ENCODE data around the gene ZDHHC16. TPM values are rescaled to one million over a fixed set of nuclear protein-coding genes. Genes with fewer than 3 reads are reported as not detected.
"Not testable (repeated sequence)": the region's sequence is repeated elsewhere in the genome, so short reads cannot be mapped to it uniquely, and the experiment has no call there.

ZDHHC16 gene
- total RNA-seq, 1 donor from 2014 or later: 30.4 TPM

DNA sequence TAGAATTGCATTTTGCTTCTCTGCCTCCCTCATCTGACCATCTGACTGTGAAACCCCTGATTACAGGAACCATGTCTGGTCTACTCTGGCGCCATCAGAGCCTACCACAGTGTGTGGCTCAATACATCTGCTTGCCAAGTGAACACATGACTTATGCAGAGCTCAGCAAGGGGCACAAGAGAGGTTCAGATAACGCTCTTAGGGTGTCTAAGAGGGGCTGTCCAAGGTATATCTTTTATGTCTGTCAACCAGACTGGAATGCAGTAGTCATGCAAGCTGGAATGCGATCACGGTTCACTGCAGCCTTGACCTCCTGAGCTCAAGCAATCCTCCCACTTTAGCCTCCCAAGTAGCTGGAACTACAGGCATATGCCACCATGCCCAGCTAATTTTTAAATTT is 34.6 kb upstream of the ZDHHC16 start:
- intact Hi-C loops (cut with DNase I): no loop called here
- Histone ChIP-seq H3K4me3 (no peak overlapping the region), H3K4me1 (peaks cover 0 to 3% of the 10 kb centered on the region in 2 donors), H3K27ac (no peak overlapping the region), H3K9me3 (no peaks in the 10 kb centered on the region), H3K27me3 (no peaks in the 10 kb centered on the region), H3K36me3 (no peaks in the 10 kb centered on the region)
- no peak for DNase-seq (ENCODE audit: low spot score in 2 of 2)
- TF ChIP-seq CTCF (IDR thresholded peaks at IDR 0.05): no peak

GRCh38 chr10:97412891-97413304 is 33.1 kb upstream of the ZDHHC16 start:
- Histone ChIP-seq H3K27ac (no peak overlapping the region), H3K9me3 (no peaks in the 10 kb centered on the region), H3K4me3 (no peak overlapping the region), H3K27me3 (no peaks in the 10 kb centered on the region), H3K4me1 (no peaks in the 10 kb centered on the region), H3K36me3 (no peaks in the 10 kb centered on the region)
- intact Hi-C loops (cut with DNase I): no loop called here
- TF ChIP-seq CTCF (IDR thresholded peaks at IDR 0.05): no peak
- no peak for DNase-seq (ENCODE audit: low spot score in 2 of 2)

GRCh38 chr10:97416565-97416964 is 29.4 kb upstream of the ZDHHC16 start:
- intact Hi-C loops (cut with DNase I): no loop called here

DNA sequence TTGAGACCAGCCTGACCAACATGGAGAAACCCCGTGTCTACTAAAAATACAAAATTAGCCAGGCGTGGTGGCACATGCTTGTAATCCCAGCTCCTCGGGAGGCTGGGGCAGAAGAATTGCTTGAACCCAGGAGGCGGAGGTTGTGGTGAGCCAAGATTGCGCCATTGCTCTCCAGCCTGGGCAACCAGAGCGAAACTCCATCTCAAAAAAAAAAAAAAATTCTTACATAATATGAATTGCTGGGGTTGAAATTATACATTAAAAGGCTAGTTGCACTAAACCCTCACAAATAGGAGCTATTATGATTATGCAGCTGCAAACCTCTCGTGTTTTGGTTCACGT is 22.2 kb upstream of the ZDHHC16 start:
- H3K36me3 ChIP-seq; DNase-seq (ENCODE audit: low spot score in 2 of 2); H3K27ac ChIP-seq; H3K4me3 ChIP-seq; H3K9me3 ChIP-seq; H3K27me3 ChIP-seq: not testable (repeated sequence)
- peaks cover 9 to 17% of the 10 kb centered on the region in 2 donors for H3K4me1 ChIP-seq
- intact Hi-C loops (cut with DNase I): loop anchor here (10.0 kb wide), 1 partner anchor 311 kb away; the partner anchor contains the start of gene ZFYVE27

More at GRCh38 chr10:97416565-97416964, 29.4 kb upstream of the ZDHHC16 start:
- DNase-seq (ENCODE audit: low spot score in 2 of 2): no peak
- no peaks in the 10 kb centered on the region for H3K36me3 ChIP-seq
- no peak overlapping the region for H3K4me3 ChIP-seq
- TF ChIP-seq CTCF (IDR thresholded peaks at IDR 0.05): no peak
- H3K27me3 ChIP-seq: no peaks in the 10 kb centered on the region
- H3K27ac ChIP-seq: no peak overlapping the region
- H3K4me1 ChIP-seq: no peaks in the 10 kb centered on the region
- H3K9me3 ChIP-seq: no peaks in the 10 kb centered on the region

- intact Hi-C loops (cut with DNase I): loop anchor here (2.0 to 10.0 kb wide), 6 partner anchors 21 to 309 kb away; partner anchors contain the start of genes ARHGAP19, EXOSC1, MMS19 and MORN4
- peaks cover 9 to 17% of the 10 kb centered on the region in 2 donors for H3K4me1 ChIP-seq
- peak within 1 kb of the TSS; percentile 75 to 97 for H3K4me3 ChIP-seq
- no peaks in the 10 kb centered on the region for H3K9me3 ChIP-seq
- peak; percentile 85 to 97 for DNase-seq (ENCODE audit: low spot score in 2 of 2)
- peak; percentile 60 to 72 (median 69) for TF ChIP-seq CTCF (IDR thresholded peaks at IDR 0.05)
- peaks cover 7 to 20% of the 10 kb centered on the region in 2 donors for H3K36me3 ChIP-seq
- H3K27ac ChIP-seq: peak within 1 kb of the TSS; percentile 86 to 89
- no peaks in the 10 kb centered on the region for H3K27me3 ChIP-seq
These were observed 19.8 kb upstream of the ZDHHC16 start, which contains the start of gene PGAM1 for GRCh38 chr10:97425964-97426775. Gene PGAM1, plus strand, starts transcription at chr10:97426191. Its CDS starts 117 bp downstream, at chr10:97426308.
